Activated gamma-delta T cell treated with Interleukin-2 at 50 U/mL for 16 hours (primary cell): ENCODE data around the gene KLF16.

Source experiments
- DNase-seq: peaks from one replicate; pipeline ENCODE4 v3.0.0-alpha.2; 2020

KLF16 gene

GRCh38 chr19:1839658-1840540 lies 23.5 kb downstream of the KLF16 start:
- DNase-seq, result no peak

GRCh38 chr19:1837625-1838105 lies 25.7 kb downstream of the KLF16 start:
- DNase-seq, result peak; percentile 52

GRCh38 chr19:1837222-1837565 lies 26.2 kb downstream of the KLF16 start:
- no peak for DNase-seq

GRCh38 chr19:1836458-1837221 lies 26.7 kb downstream of the KLF16 start:
- DNase-seq, result no peak

- DNase-seq, result no peak
These were observed 29.8 kb downstream of the KLF16 start for GRCh38 chr19:1833540-1833939.

GRCh38 chr19:1832046-1832663 lies 31.2 kb downstream of the KLF16 start:
- no peak for DNase-seq

- DNase-seq, result no peak
These were observed 32.4 kb downstream of the KLF16 start for GRCh38 chr19:1830978-1831377.

GRCh38 chr19:1830568-1830967 lies 32.8 kb downstream of the KLF16 start:
- no peak for DNase-seq

- DNase-seq, result no peak
These were observed 33.4 kb downstream of the KLF16 start for GRCh38 chr19:1829958-1830357.

GRCh38 chr19:1828279-1829238 lies 34.8 kb downstream of the KLF16 start:
- DNase-seq, result no peak

- DNase-seq, result no peak
These were observed 35.7 kb downstream of the KLF16 start for GRCh38 chr19:1827566-1828278.

GRCh38 chr19:1826557-1827521 lies 36.5 kb downstream of the KLF16 start:
- DNase-seq, result no peak

GRCh38 chr19:1825909-1826556 lies 37.3 kb downstream of the KLF16 start:
- peak; percentile 80 for DNase-seq

- no peak for DNase-seq
These were observed 39.1 kb downstream of the KLF16 start for GRCh38 chr19:1824252-1824622.

GRCh38 chr19:1823539-1824251 lies 39.7 kb downstream of the KLF16 start:
- DNase-seq, result no peak

- DNase-seq, result no peak
These were observed 40.4 kb downstream of the KLF16 start for GRCh38 chr19:1823020-1823419.

GRCh38 chr19:1822210-1822609 lies 41.2 kb downstream of the KLF16 start:
- DNase-seq, result no peak

GRCh38 chr19:1819341-1820255 lies 43.8 kb downstream of the KLF16 start:
- DNase-seq, result no peak
